ENCODE results near the gene PIGX. TPM values are rescaled to one million over a fixed set of nuclear protein-coding genes. Genes with fewer than 3 reads are reported as not detected.

The PIGX gene
- total RNA-seq, 6 donors from 2014 or later = 9.4 to 19.5 (median 17.4) TPM

DNA sequence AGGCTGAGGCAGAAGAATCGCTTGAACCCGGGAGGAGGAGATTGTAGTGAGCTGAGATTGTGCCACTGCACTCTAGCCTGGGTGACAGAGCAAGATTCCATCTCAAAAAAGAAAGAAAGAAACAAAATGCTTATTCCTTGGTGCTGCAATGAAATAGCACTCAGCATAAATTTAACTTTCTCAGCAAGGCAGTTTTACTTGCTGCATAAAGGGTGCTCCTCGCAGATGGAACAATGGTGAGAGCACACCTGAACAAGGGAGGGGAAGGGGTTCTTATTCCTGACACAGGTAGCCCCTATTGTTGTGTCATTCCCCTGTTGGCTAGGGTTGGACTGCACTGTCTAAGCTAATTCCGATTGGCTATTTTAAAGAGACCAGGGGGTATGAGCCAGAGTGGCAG, 44.6 kb downstream of the PIGX start:
- Histone ChIP-seq H3K27me3 (no peaks in the 10 kb centered on the region), H3K4me1 (peaks cover 5 to 16% (median 7%) of the 10 kb centered on the region in 4 donors), H3K4me3 (no peak overlapping the region), H3K27ac (no peak overlapping the region), H3K36me3 (peaks cover 0 to 4% (median 1%) of the 10 kb centered on the region in 4 donors), H3K9me3 (peaks cover 0 to 13% (median 6%) of the 10 kb centered on the region in 4 donors)
- no peak for DNase-seq
- ATAC-seq (ENCODE audit: low FRiP score in 2 of 2) = no peak
- 73 to 81% methylated on average over 4 of the region's 4 CpGs for WGBS, 2 donors
- no peak for TF ChIP-seq EP300 (IDR thresholded peaks at IDR 0.05)
- no peak for TF ChIP-seq POLR2A (IDR thresholded peaks at IDR 0.05)
- TF ChIP-seq, protein P1, sequence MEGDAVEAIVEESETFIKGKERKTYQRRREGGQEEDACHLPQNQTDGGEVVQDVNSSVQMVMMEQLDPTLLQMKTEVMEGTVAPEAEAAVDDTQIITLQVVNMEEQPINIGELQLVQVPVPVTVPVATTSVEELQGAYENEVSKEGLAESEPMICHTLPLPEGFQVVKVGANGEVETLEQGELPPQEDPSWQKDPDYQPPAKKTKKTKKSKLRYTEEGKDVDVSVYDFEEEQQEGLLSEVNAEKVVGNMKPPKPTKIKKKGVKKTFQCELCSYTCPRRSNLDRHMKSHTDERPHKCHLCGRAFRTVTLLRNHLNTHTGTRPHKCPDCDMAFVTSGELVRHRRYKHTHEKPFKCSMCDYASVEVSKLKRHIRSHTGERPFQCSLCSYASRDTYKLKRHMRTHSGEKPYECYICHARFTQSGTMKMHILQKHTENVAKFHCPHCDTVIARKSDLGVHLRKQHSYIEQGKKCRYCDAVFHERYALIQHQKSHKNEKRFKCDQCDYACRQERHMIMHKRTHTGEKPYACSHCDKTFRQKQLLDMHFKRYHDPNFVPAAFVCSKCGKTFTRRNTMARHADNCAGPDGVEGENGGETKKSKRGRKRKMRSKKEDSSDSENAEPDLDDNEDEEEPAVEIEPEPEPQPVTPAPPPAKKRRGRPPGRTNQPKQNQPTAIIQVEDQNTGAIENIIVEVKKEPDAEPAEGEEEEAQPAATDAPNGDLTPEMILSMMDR (IDR thresholded peaks at IDR 0.05) = no peak
- no peak for TF ChIP-seq POLR2AphosphoS5 (IDR thresholded peaks at IDR 0.05)

GRCh38 chr3:196757876-196758739, 45.9 kb downstream of the PIGX start:
- peaks cover 0 to 13% (median 6%) of the 10 kb centered on the region in 4 donors for H3K9me3 ChIP-seq
- TF ChIP-seq, protein P1 (IDR thresholded peaks at IDR 0.05) = no peak
- TF ChIP-seq EP300 (IDR thresholded peaks at IDR 0.05) (no peak), POLR2AphosphoS5 (IDR thresholded peaks at IDR 0.05) (no peak), POLR2A (IDR thresholded peaks at IDR 0.05) (no peak)

GRCh38 chr3:196763179-196763578, 51.0 kb downstream of the PIGX start:
- H3K4me1 ChIP-seq = no peaks in the 10 kb centered on the region
- H3K4me3 ChIP-seq = no peak overlapping the region
- WGBS, 2 donors = 84 to 92% methylated on average over 7 of the region's 7 CpGs
- ATAC-seq (ENCODE audit: low FRiP score in 2 of 2) = no peak
- H3K27me3 ChIP-seq = no peaks in the 10 kb centered on the region
- no peak for DNase-seq
- H3K36me3 ChIP-seq = no peaks in the 10 kb centered on the region
- H3K27ac ChIP-seq = no peak overlapping the region
- TF ChIP-seq EP300 (IDR thresholded peaks at IDR 0.05) (no peak), POLR2A (IDR thresholded peaks at IDR 0.05) (no peak), POLR2AphosphoS5 (IDR thresholded peaks at IDR 0.05) (no peak)
- TF ChIP-seq, protein P1 (IDR thresholded peaks at IDR 0.05) = no peak
- H3K9me3 ChIP-seq = no peaks in the 10 kb centered on the region

More at GRCh38 chr3:196757876-196758739, 45.9 kb downstream of the PIGX start:
- H3K36me3 ChIP-seq = peaks cover 0 to 4% (median 0%) of the 10 kb centered on the region in 4 donors
- peak in 1 of 2 donors; percentile 73 for ATAC-seq (ENCODE audit: low FRiP score in 2 of 2)
- peaks cover 5 to 15% (median 7%) of the 10 kb centered on the region in 4 donors for H3K4me1 ChIP-seq
- DNase-seq = no peak
- WGBS, 2 donors = 85 to 89% methylated on average over 9 of the region's 9 CpGs
- H3K27ac ChIP-seq = no peak overlapping the region
- no peaks in the 10 kb centered on the region for H3K27me3 ChIP-seq
- H3K4me3 ChIP-seq = no peak overlapping the region

- no peak overlapping the region for H3K4me3 ChIP-seq
- DNase-seq (no peak), ATAC-seq (ENCODE audit: low FRiP score in 2 of 2) (no peak)
- H3K9me3 ChIP-seq = no peaks in the 10 kb centered on the region
- no peaks in the 10 kb centered on the region for H3K27me3 ChIP-seq
- H3K36me3 ChIP-seq = peaks cover 0 to 9% (median 3%) of the 10 kb centered on the region in 4 donors
- H3K4me1 ChIP-seq = no peaks in the 10 kb centered on the region
- TF ChIP-seq, protein P1 (IDR thresholded peaks at IDR 0.05) = no peak
- TF ChIP-seq POLR2AphosphoS5 (IDR thresholded peaks at IDR 0.05) = no peak
- TF ChIP-seq EP300 (IDR thresholded peaks at IDR 0.05) = no peak
- TF ChIP-seq POLR2A (IDR thresholded peaks at IDR 0.05) = no peak
- no peak overlapping the region for H3K27ac ChIP-seq
Measured at GRCh38 chr3:196765454-196765853, 53.3 kb downstream of the PIGX start.

Measured in upper lobe of left lung (tissue), 6 donors.